Brain microvascular endothelial cell (primary cell): Measurements from ENCODE around the gene LAMB1.
"Not testable (repeated sequence)": the region's sequence is repeated elsewhere in the genome, so short reads cannot be mapped to it uniquely, and the experiment has no call there.

Source experiments
- DNase-seq: peaks from one replicate; pipeline ENCODE4 v3.0.0-alpha.2; 2020
- H3K27ac ChIP-seq: fragments of 250-450 bp; sonication (Bioruptor Pico); 2 replicates; pipeline ENCODE4 v1.5.1; 2020; ENCODE audit warnings: mild to moderate bottlenecking, moderate library complexity
- H3K27me3 ChIP-seq: fragments of 250-450 bp; sonication (Bioruptor Pico); replicated peaks from 2 replicates; pipeline ENCODE4 v1.5.1; 2020; ENCODE audit warnings: mild to moderate bottlenecking
- H3K36me3 ChIP-seq: fragments of 250-450 bp; sonication (Bioruptor Pico); replicated peaks from 2 replicates; pipeline ENCODE4 v1.5.1; 2020; ENCODE audit warnings: mild to moderate bottlenecking
- H3K4me3 ChIP-seq: 2 replicates; pipeline ENCODE4 v1.5.1; 2011; ENCODE audit warnings: low read depth, mild to moderate bottlenecking, control low read depth, low read length, moderate library complexity
- CTCF ChIP-seq: IDR thresholded peaks from 2 replicates; pipeline ENCODE4 v1.5.1; 2011; ENCODE audit warnings: low read depth, mild to moderate bottlenecking, moderate library complexity, low read length, control low read depth, inconsistent platforms; ENCODE audit errors: missing control alignments
- in situ Hi-C: cut with HindIII; loops from 2 replicates; pipeline ENCODE4 v1.10.0; 2017; ENCODE audit warnings: low sequenced_read_pairs, low pct_ligation_motif_present

Gene LAMB1

GRCh38 chr7:107900496-107901015, 102.4 kb downstream of the LAMB1 start:
- no peak for TF ChIP-seq CTCF
- no peaks in the 10 kb centered on the region for H3K27me3 ChIP-seq
- H3K36me3 ChIP-seq = peaks cover 20% of the 10 kb centered on the region
- no peak overlapping the region for H3K27ac ChIP-seq
- in situ Hi-C loops = no loop called here
- H3K4me3 ChIP-seq = no peak overlapping the region
- no peak for DNase-seq

GRCh38 chr7:107898997-107899594, 103.9 kb downstream of the LAMB1 start:
- Histone ChIP-seq H3K4me3 (no peak overlapping the region), H3K27me3 (no peaks in the 10 kb centered on the region), H3K27ac (no peak overlapping the region), H3K36me3 (peaks cover 11% of the 10 kb centered on the region)
- in situ Hi-C loops = no loop called here
- DNase-seq = no peak
- TF ChIP-seq CTCF = no peak

GRCh38 chr7:107892367-107892741, 110.6 kb downstream of the LAMB1 start:
- H3K27ac ChIP-seq, in situ Hi-C loops, H3K27me3 ChIP-seq, H3K36me3 ChIP-seq, H3K4me3 ChIP-seq, DNase-seq: not testable (repeated sequence)

GRCh38 chr7:107891636-107892366, 111.2 kb downstream of the LAMB1 start:
- Histone ChIP-seq H3K4me3 (peak overlapping the region; percentile 86), H3K36me3 (peaks cover 5% of the 10 kb centered on the region), H3K27me3 (no peaks in the 10 kb centered on the region), H3K27ac (peak overlapping the region; percentile 88)
- in situ Hi-C loops = no loop called here
- no peak for TF ChIP-seq CTCF
- peak; percentile 22 for DNase-seq

GRCh38 chr7:107890962-107891635, 111.9 kb downstream of the LAMB1 start, which contains the start of gene DLD:
Gene DLD, plus strand, starts transcription at chr7:107891183. Its CDS starts 68 bp downstream, at chr7:107891251.
- H3K4me3 ChIP-seq = peak within 1 kb of the TSS; percentile 86
- H3K36me3 ChIP-seq = peaks cover 5% of the 10 kb centered on the region
- in situ Hi-C loops = no loop called here
- peak within 1 kb of the TSS; percentile 88 for H3K27ac ChIP-seq
- peaks cover 1% of the 10 kb centered on the region for H3K27me3 ChIP-seq
- peak; percentile 91 for DNase-seq
- no peak for TF ChIP-seq CTCF

GRCh38 chr7:107890493-107890961, 112.4 kb downstream of the LAMB1 start:
- no peak for TF ChIP-seq CTCF
- peak overlapping the region; percentile 86 for H3K4me3 ChIP-seq
- H3K27me3 ChIP-seq = peaks cover 3% of the 10 kb centered on the region
- no peaks in the 10 kb centered on the region for H3K36me3 ChIP-seq
- no peak for DNase-seq
- H3K27ac ChIP-seq = peak overlapping the region; percentile 88
- in situ Hi-C loops = no loop called here
